Brain microvascular endothelial cell (primary cell): ENCODE data around the gene SEC31A.
A peak's percentile ranks its signal among the peaks of the same experiment; 100 is the strongest.

Experiments
- DNase-seq: peaks from one replicate; pipeline ENCODE4 v3.0.0-alpha.2; 2020
- H3K27ac ChIP-seq: fragments of 250-450 bp; sonication (Bioruptor Pico); 2 replicates; pipeline ENCODE4 v1.5.1; 2020; ENCODE audit warnings: mild to moderate bottlenecking, moderate library complexity
- H3K27me3 ChIP-seq: fragments of 250-450 bp; sonication (Bioruptor Pico); replicated peaks from 2 replicates; pipeline ENCODE4 v1.5.1; 2020; ENCODE audit warnings: mild to moderate bottlenecking
- H3K36me3 ChIP-seq: fragments of 250-450 bp; sonication (Bioruptor Pico); replicated peaks from 2 replicates; pipeline ENCODE4 v1.5.1; 2020; ENCODE audit warnings: mild to moderate bottlenecking
- H3K4me3 ChIP-seq: 2 replicates; pipeline ENCODE4 v1.5.1; 2011; ENCODE audit warnings: low read depth, mild to moderate bottlenecking, control low read depth, low read length, moderate library complexity
- CTCF ChIP-seq: IDR thresholded peaks from 2 replicates; pipeline ENCODE4 v1.5.1; 2011; ENCODE audit warnings: low read depth, mild to moderate bottlenecking, moderate library complexity, low read length, control low read depth, inconsistent platforms; ENCODE audit errors: missing control alignments
- in situ Hi-C: cut with HindIII; loops from 2 replicates; pipeline ENCODE4 v1.10.0; 2017; ENCODE audit warnings: low sequenced_read_pairs, low pct_ligation_motif_present

SEC31A gene

DNA sequence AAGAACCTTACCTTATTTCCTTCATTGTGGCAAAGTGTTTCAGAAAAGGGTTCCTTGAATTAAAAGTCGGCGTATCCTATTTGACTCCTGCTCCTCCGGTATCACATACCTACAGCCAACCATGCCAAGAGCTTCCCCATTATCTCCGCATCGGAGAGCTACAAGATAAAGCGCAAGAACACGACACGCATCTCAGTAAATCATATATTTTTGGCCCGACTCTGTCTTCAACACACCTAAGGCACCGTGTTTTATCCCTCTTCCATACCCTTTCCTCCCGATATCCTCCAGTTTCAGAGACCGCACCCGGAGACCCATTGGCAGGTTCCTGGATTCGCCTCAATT is 9.1 kb upstream of the SEC31A start:
- DNase-seq = no peak

GRCh38 chr4:82899374-82900065 is 8.6 kb upstream of the SEC31A start:
- H3K27ac ChIP-seq = peak overlapping the region; percentile 100
- in situ Hi-C loops = no loop called here
- peaks cover 8% of the 10 kb centered on the region for H3K36me3 ChIP-seq
- H3K4me3 ChIP-seq = peak overlapping the region; percentile 90
- TF ChIP-seq CTCF = no peak
- no peak for DNase-seq
- no peaks in the 10 kb centered on the region for H3K27me3 ChIP-seq

More for the DNA sequence above, 9.1 kb upstream of the SEC31A start:
- no peaks in the 10 kb centered on the region for H3K27me3 ChIP-seq
- TF ChIP-seq CTCF = no peak
- H3K36me3 ChIP-seq = peaks cover 8% of the 10 kb centered on the region
- peak overlapping the region; percentile 100 for H3K27ac ChIP-seq
- peak overlapping the region; percentile 90 for H3K4me3 ChIP-seq
- in situ Hi-C loops = no loop called here

GRCh38 chr4:82898322-82899243 is 7.6 kb upstream of the SEC31A start:
- Histone ChIP-seq H3K36me3 (peaks cover 17% of the 10 kb centered on the region), H3K27ac (peak overlapping the region; percentile 100), H3K27me3 (no peaks in the 10 kb centered on the region), H3K4me3 (peak overlapping the region; percentile 90)
- DNase-seq = peak; percentile 77
- in situ Hi-C loops = no loop called here
- peak; percentile 46 for TF ChIP-seq CTCF

DNA sequence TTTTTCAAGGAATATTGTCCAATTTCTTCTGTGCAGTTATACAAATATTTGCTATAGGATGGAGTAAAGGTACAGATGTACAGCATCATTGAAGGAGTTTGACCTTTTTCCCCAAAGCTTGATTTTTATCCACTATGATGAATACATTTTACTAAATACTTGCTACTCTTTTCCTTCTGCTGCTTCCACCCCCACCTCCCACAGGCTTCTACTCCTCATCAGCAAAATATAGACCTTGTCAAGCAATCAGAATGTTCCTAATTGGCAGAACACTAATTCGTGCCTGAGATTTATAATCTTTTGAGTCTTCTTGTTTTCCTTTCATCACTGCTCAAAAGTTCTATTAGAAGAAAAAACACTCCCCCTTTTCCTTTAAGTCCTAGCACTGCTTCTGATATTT is 5.8 kb upstream of the SEC31A start:
- Histone ChIP-seq H3K36me3 (peaks cover 21% of the 10 kb centered on the region), H3K27ac (no peak overlapping the region)

DNA sequence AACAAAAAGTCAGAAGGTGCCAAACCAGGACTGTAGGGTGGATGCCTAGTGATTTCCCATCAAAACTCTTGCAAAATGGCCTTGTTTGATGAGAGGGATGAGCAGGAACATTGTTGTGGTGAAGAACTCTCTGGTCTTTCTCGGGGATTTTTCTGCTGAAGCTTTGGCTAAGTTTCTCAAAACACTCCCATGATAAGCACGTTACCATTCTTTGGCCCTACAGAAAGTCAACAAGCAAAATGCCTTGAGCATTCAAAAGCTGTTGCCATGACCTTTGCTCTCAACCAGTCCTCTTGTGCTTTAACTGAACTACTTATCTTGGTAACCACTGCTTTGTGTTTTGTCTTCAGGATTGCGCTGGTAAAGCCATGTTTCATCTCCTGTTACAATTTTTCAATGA is 3.0 kb upstream of the SEC31A start:
- Histone ChIP-seq H3K27me3 (no peaks in the 10 kb centered on the region), H3K4me3 (no peak overlapping the region), H3K36me3 (peaks cover 24% of the 10 kb centered on the region), H3K27ac (no peak overlapping the region)
- DNase-seq = no peak
- in situ Hi-C loops = no loop called here
- no peak for TF ChIP-seq CTCF

More for the DNA sequence above, 5.8 kb upstream of the SEC31A start:
- Histone ChIP-seq H3K4me3 (no peak overlapping the region), H3K27me3 (no peaks in the 10 kb centered on the region)
- in situ Hi-C loops = no loop called here
- TF ChIP-seq CTCF = no peak
- no peak for DNase-seq
